Stimulated activated CD8-positive, alpha-beta memory T cell treated with anti-CD3 and anti-CD28 coated beads, Interleukin-2, amount 100 ng/mL, for 48 hours (primary cell): Measurements from ENCODE around the gene EMC6.
"Not testable (repeated sequence)": the region's sequence is repeated elsewhere in the genome, so short reads cannot be mapped to it uniquely, and the experiment has no call there.

Source experiments
- DNase-seq, 2 donors: peaks; one replicate each; pipeline ENCODE4 v3.0.0-alpha.2; 2020; ENCODE audit warnings: low read depth in 2 of 2

EMC6 gene

DNA sequence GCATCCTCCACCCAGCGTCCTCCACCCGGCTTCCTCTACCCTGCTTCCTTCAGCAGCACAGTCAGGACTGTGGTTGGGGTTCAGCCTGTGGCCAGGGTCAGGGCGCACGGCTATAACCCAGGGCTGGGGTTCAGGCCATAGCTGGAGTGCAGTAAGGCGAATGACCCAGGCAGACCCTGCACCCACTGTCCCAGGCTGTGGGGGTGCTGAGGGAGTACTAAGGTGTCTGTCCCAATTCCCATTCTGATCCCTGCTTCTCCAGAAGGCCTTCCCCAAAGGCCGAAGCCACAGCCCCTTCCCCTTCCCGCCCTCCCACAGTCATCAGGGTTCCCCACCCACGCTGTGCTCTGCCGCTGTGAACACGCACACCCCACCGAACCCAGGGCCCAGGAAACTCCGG is 12.4 kb downstream of the EMC6 start:
- no peak for DNase-seq

DNA sequence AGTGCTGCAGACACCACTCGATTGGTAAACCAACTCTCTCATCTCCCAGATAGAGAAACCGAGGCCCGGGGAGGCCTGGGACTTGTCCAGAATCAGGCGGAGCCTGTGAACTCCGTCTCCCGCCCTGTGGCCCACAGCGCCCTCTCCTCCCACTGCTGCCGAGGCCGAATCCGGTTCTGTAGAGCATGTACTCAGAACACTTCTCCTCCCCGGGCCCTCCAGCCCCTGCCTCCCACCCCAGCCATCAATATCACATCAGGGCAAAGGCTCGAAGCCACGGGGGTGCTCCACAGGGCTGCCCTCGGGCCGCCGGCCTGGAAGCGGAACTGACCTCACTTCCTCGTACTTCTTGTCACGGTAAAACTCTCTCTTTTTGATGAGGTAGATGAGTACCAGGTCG is 13.0 kb downstream of the EMC6 start:
- no peak for DNase-seq

DNA sequence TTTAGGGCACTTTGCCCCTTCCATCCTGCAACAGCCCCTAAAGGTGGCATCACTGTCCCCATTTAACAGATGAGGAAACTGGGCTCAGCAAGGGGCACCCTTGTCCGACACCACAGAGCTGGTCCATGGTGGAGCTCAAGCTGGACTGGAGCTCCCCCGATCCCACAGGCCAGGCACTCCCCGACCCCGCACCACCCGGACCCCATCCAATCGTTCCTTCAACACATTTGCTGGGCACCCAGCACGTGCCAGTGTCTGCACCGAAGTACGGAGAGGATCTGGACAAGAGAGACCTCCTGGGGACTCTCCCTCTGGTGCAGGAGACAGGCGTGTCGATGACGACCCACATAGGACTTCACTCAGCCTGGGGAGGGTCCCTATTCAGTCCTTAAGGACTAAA is 13.4 kb downstream of the EMC6 start:
- DNase-seq, result no peak

DNA sequence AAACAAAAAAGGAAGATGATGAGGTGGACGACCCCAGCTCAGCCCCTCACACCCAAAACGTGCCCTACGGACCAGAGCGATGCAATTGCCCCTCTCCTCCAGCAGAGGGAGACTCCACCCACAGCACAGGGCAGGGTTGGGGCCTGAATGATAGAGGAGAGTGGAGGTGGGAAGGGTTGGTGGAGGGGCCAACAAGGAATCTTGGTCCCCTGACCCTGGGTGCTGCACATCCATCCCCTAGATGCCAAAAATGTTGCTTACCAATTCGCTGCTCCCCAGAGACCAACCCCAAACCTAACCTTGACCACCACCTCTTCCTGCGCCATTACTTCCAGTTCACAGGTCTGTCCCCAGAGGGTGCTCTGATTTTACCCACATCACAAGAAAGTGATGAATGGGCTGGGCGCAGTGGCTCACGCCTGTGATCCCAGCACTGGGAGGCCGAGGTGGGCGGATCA is 14.5 kb downstream of the EMC6 start:
- peak in 1 of 2 donors; percentile 39 for DNase-seq

DNA sequence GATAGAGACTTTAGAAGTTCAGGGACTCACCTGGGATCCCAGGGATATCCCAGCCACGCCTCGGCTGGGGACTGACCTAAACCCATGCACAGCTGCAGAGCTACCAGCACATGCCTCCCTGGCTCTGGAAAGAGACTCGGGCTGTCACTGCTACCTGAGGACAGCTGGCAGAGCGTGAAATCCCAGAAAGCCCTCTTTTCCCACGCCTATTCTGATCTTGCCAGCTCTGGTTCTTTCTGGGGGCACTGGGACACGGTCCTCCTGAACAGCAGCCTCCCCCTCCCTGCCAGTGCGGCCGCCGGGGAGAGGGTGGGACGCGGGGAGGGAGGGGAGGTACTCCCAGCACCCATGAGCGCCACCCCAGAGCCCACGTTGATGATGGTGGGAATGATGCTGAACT is 16.6 kb downstream of the EMC6 start:
- no peak for DNase-seq

DNA sequence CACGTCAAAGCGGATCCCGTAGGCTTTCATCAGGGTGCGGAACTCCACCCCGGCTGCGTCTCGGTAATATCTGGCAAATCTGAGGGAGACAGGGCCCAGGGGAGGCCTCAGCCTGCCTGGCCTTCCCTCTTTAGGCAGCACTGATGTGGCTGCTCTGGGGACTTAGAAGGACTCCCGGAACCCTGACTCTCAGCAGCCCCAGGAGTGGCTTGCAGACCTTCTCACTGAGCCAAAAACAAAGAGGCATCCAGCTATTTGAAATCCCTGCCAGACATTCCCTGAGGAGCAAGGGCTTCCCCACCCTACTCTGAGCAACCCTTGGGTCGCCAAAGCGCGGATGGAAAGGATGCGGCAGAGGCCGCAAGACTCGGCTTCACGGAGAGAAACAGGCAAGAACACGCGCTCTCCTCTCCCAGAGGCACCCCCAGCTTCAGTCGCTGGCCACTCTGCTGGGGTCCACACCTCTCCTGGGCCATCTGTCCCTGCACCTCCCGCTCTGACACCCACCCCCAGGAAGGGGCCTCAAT is 19.5 kb downstream of the EMC6 start:
- DNase-seq, result no peak

DNA sequence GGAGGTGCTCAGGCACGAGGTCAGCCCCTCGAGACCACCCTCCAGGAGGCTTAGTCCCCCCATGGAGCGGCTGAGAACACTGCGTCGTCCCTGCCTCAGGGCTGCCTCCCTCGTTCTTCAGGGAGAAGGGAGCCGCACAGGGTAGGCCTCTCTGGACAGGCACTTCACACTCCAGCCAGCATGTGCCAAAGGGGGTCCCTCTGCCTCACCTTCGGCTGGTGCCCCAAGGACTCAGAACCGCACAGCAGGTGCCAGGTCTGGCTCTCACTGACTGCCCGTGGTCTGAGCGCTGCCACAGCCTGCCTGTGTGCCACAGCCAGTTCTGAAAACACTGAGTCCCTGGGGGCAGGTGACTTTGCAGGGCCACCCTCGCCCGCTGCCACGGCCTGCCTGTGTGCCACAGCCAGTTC is 20.2 kb downstream of the EMC6 start:
- DNase-seq, result no peak

DNA sequence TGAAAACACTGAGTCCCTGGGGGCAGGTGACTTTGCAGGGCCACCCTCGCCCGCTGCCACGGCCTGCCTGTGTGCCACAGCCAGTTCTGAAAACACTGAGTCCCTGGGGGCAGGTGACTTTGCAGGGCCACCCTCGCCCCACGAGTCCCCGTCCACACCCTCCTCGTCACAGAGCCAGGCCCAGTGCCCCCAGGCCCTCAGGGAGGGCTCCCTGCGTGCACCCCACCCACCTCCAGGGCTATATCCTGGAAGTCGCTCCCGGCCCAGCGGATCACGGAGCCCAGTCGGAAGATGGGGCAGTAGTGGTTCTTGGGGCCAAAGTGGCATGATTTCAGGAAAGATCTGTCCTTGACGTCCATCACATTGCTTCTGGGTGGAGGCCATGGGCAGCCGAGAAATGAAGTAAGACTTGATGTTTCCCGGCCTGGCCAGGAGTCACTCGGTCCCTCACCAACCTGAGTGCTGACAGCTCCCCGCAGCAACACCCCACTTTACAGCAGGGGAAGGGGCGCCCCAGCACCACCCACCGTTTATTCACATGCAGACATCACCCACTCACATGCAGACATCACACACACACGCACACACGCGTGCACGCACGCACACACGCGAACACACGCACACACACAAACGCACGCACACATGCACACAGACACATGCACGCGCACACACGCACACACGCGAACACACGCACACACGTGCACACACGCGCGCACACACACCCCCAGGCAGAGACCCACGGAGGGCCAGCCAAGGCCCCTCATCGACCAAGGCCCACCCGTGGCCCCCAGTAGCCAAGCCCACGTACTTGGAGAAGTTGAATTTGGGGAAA is 20.9 kb downstream of the EMC6 start:
- DNase-seq, result no peak

DNA sequence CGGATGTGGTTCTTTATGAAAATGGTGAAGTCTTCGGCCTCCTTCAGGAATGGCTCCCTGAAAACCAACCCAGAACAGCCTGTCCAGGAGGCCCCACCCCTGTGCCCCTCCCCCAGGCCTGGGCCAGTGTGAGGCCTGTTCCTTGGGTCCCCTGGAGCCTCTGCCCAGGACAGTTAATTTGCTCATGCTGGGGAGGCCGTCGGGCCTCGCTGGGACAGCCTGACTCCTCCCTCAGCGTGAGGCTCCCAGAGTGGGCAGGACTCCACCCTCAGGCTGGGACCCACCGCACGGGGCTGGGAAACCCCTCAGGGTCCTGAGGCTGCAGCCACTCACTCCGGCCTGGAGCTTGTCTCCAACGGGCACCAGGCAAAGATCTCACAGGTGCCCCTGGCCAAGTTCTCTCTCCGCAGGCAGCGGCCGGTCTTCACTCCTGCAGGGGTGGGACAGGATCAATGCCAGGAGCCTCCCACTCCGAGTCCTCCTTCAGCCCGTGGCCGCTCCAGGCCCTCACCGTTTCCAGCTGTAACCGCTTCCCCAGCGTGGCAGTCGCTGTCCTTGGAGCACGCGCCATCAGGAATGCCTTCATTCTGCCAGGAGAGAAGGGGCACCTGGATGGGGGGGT is 21.6 kb downstream of the EMC6 start:
- no peak for DNase-seq

DNA sequence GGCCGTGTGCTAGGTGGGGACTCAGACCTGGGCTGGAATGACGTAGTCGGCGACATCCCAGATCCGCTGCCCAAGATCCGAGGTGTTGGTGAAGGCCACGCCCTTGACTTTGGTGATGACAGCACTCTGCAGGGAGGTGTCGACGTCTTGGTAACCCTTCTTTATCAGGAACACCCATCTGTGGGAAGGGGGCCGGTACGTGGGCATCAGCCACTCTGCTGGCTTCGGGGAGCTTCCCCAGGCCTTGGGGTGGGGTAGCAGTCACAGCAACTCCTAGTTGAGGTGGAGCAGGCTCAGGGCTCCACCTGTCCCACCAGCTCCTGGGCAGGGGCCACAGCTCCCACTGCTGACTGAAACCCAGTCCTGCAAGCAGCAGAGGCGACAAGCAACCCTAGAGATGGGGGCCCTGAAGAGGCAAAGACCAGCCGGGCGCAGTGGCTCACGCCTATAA is 23.0 kb downstream of the EMC6 start:
- no peak for DNase-seq

DNA sequence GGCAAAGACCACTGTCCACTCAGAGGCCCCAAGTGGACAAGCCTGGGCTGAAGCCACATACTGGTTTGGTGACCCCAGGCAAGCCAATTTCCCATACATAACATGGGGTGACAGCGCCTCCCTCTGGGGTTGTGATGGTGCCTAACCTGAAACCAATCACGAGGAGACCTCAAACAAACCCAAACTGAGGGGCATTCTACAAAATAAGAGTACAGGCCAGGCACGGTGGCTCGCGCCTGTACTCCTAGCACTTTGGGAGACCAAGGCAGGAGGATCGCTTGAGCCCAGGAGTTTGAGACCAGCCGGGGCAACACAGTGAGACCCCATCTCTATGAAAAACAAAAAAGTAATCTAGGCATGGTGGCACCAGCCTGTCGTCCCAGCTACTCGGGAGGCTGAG is 23.7 kb downstream of the EMC6 start:
- no peak for DNase-seq

DNA sequence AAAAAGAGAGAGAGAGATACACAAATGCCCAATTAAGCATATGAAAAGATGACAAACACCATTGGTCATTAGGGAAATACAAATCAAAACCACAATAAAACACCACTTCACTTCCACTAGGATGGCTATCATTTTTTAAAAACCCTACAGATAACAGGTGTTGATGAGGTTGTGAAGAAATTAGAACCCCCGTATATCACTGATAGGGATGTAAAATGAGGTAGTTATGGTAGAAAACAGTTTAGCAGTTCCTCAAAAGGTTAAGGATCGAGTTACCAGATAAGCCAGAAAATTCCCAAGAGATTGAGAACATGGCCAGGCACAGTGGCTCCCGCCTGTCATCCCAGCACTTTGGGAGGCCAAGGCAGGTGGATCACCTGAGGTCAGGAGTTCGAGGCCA is 24.5 kb downstream of the EMC6 start:
- no peak for DNase-seq

DNA sequence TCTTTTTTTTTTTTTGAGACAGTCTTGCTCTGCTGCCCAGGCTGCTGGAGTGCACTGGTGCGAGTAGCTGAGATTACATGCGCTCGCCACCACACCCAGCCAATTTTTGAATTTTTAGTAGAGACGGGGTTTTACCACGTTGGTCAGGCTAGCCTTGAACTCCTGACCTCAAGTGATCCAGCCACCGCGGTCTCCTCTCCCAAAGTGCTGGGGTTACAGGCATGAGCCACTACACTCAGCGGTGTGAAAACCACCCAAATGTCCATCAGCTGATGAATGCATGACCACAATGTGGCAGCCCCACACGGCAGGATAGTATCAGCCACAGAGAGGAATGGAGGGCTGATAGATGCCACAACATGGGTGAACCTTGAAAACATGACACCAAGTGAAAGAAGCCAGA is 25.2 kb downstream of the EMC6 start:
- peak; percentile 43 to 51 for DNase-seq

DNA sequence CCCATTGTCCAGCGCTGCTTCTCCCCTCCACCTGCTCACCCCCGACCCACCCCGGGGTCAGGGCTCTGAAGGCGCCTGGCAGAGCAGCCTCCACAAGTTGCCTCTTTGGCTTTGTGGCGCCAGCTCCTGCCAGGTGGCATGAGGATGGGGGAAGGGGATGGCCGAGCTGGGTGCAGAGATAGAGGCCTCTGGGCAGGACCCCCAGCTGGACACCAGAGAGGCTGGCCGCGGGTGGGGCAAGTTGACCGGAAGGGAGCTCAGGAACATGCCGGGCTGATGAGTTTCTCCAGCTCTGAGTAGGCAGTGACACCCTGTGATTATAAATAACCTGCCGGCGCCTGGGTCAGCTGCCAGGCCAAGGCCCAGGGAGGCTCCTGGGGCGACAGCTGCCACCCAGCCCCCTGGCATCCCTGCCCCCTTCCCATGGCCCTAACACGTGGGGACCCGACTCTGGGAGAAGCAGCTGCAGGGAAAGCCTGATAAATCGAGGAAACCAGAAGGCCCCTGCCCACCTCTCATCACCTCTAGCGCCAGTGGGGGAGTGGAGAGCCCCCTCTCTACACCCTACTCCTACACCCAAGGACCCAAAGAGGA is 26.6 kb downstream of the EMC6 start:
- DNase-seq, result no peak

DNA sequence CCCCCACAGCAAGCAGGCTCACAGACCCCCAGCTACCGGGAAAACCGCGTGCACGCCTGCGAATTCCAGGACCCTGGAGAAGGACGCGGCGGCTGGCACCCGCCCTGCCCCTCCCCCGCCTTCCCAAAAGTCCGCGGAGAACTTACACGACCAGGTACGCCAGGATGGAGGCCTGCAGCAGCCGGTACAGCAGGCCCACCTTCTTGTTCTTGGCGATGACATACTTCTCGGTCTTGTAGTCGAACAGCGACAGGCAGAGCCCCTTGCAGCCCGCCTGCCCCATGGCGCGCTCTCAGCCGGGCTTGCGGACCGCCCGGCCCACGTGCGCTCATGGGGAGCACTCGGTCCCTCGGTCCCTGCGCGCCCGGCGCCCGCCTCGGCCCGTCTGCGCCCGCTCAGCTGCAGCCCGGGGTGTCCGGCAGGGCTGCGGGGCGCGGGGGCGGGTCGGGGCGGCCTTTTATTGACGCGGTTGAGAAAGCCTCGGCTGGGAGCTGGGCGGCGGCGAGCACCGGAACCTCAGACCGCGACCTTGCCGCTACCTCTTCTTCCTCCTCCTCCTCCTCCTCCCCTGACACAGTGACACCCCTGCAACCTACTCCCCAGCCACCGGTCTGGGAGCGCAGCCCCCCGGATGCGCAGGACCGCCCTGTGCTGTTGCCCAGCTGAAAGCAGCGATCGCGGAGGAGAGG is 27.3 kb downstream of the EMC6 start, which contains the start of gene P2RX5:
Gene P2RX5 (minus strand): TSS at position 433 of the 689 bp plus-strand sequence. CDS start 150 bp downstream, at position 283.
- peak; percentile 28 to 34 for DNase-seq

DNA sequence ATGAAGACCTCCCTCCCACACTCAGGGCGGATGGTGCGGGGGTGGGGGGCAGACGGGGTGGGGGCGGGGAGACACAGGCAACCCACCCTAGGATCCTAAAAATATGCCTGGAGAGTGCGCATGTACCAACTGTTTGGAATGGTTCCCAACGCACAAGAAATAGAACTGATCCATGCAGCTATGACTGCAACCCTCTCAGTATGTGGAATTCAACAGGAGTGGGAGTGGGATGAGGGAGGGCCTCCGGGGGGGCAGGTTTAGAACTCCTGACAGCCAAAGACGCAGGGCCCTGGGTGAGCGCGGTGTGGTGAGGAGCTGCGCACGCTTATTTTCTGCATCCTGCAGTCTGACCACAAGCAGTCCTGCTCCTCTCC is 28.5 kb downstream of the EMC6 start:
- DNase-seq, result no peak

DNA sequence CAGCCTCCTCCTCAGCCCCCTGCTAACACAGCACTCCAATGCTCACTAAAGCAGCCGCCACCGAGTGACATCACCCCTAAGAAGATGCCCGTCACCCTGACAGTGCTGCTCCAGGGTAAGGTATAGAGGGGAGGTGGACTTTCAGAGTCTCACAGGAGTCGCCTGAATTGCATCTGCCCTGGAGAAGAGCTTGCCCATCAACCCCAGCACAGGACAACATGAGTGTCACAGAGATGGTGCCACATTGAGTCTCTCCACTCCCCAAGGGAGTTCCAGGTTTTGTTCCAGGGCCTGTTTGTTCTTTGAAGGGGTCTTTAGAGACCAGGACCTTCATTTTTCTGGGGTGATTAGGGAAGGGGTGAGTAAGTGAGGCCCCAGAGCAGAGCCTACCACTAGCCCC is 29.5 kb downstream of the EMC6 start:
- DNase-seq, result no peak

DNA sequence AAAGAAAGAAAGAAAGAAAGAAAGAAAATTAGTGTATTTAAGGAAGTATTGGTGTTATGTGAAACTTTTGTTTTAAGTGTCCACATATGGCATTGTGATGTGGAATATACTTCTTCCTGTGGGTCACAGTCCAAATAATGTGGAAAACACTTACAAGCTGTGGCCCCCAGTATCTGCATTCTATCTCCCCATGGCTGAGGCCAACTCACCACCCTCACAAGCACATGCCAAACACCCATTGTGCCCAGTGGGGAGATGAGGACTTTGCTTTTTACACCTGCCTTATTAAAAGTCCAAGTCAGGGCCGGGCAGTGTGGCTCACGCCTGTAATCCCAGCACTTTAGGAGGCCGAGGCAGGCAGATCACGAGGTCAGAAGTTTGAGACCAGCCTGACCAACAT is 31.3 kb downstream of the EMC6 start:
- DNase-seq, result no peak

DNA sequence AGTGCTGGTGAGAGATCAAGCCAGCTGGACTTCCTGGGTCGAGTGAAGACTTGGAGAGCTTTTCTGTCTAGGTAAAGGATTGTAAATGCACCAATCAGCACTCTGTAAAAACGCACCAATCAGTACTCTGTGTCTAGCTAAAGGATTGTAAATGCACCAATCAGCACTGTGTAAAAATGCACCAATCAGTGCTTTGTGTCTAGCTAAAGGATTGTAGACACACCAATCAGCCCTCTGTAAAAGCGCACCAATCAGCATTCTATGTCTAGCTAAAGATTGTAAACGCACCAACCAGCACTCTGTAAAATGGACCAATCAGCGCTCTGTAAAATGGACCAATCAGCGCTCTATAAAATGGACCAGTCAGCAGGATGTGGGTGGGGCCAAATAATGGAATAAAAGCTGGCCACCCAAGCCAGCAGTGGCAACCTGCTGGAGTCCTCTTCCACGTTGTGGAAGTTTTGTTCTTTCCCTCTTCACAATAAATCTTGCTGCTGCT is 33.5 kb downstream of the EMC6 start:
- DNase-seq, result not testable (repeated sequence)

DNA sequence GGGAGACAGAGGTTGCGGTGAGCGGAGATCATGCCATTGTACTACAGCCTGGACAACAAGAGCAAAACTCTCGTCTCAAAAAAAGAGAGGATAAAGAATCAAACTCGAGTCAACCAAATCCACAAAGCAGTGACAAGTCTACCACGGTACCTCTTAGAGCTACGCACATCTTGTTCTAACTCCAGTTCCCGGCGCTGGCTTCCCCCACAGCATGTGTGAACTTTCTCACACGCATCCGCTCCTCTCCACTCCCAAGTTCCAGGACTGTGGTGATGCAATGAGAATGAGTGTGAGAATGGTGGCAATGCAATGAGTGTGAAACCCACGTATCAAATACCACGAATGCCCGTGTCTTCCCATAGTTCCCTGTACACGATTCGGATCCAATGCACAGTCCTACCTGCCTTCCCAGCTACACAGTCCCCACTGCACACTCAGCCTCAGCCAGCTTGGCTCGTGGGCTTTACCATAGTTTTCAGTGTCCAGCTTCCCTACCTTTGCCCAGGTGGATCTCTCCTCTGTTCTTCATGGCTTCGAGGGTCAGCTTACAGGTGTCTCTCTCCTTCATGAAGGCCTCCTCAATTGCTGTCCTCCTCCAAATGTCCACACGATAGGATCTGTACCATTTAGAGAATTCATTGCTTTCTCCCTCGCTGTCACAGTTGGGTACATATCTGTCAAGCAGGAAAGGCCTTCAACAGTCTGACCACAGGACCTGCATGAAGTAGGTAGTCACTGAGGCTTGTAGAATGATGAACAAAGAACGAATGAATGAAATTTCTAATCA is 36.5 kb downstream of the EMC6 start:
- DNase-seq, result no peak

DNA sequence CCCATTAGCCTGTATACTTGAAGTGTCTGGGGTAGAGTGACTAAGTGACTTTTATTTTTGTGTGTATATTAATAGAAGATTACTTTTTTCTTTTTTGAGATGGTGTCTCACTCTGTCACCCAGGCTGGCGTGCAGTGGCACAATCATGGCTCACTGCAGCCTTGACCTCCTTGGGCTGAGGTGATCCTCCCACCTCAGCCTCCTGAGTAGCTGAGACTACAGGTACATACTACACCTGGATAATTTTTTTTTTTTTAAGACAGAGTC is 37.0 kb downstream of the EMC6 start:
- DNase-seq, result not testable (repeated sequence)
